ENCODE measurements around the gene SSH2.

SSH2 gene

GRCh38 chr17:29616300-29617048 lies 313.6 kb downstream of the SSH2 start:
- no peak for TF ChIP-seq ZC3H10 (CRISPR knock-in tag; IDR thresholded peaks at IDR 0.05)
- no peak for TF ChIP-seq CSDC2 (CRISPR knock-in tag; IDR thresholded peaks at IDR 0.05)
- no peak for TF ChIP-seq TOX (CRISPR knock-in tag; IDR thresholded peaks at IDR 0.05; ENCODE audit: borderline replicate concordance)
- TF ChIP-seq ZNF8 (CRISPR knock-in tag; IDR thresholded peaks at IDR 0.05), result no peak
- TF ChIP-seq, protein P1, sequence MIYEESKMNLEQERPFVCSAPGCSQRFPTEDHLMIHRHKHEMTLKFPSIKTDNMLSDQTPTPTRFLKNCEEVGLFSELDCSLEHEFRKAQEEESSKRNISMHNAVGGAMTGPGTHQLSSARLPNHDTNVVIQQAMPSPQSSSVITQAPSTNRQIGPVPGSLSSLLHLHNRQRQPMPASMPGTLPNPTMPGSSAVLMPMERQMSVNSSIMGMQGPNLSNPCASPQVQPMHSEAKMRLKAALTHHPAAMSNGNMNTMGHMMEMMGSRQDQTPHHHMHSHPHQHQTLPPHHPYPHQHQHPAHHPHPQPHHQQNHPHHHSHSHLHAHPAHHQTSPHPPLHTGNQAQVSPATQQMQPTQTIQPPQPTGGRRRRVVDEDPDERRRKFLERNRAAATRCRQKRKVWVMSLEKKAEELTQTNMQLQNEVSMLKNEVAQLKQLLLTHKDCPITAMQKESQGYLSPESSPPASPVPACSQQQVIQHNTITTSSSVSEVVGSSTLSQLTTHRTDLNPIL (CRISPR knock-in tag; IDR thresholded peaks at IDR 0.05; ENCODE audit: low read depth), result no peak
- TF ChIP-seq ISL1 (CRISPR knock-in tag; IDR thresholded peaks at IDR 0.05), result no peak
- TF ChIP-seq PPARA (CRISPR knock-in tag; IDR thresholded peaks at IDR 0.05; ENCODE audit: borderline replicate concordance), result no peak
- no peak for TF ChIP-seq TCF4 (CRISPR knock-in tag; IDR thresholded peaks at IDR 0.05; ENCODE audit: borderline replicate concordance)
- TF ChIP-seq OSR1 (CRISPR knock-in tag; IDR thresholded peaks at IDR 0.05), result no peak
- no peak for TF ChIP-seq ESRRG (CRISPR knock-in tag; IDR thresholded peaks at IDR 0.05)
- TF ChIP-seq ZFP3 (CRISPR knock-in tag; IDR thresholded peaks at IDR 0.05), result no peak
- TF ChIP-seq ZNF565 (CRISPR knock-in tag; conservative IDR thresholded peaks at IDR 0.05; ENCODE audit: low read depth), result no peak
- no peak for TF ChIP-seq TSHZ2 (CRISPR knock-in tag; IDR thresholded peaks at IDR 0.05)
- TF ChIP-seq SNAI2 (CRISPR knock-in tag; IDR thresholded peaks at IDR 0.05), result no peak
- TF ChIP-seq ARNTL (CRISPR knock-in tag; IDR thresholded peaks at IDR 0.05; ENCODE audit: borderline replicate concordance, low read depth), result no peak
- no peak for ATAC-seq

- ATAC-seq, result no peak
These were observed 314.3 kb downstream of the SSH2 start for GRCh38 chr17:29615492-29616299.

More at GRCh38 chr17:29615492-29616299, 314.3 kb downstream of the SSH2 start:
- TF ChIP-seq ZC3H10 (CRISPR knock-in tag; IDR thresholded peaks at IDR 0.05), result no peak
- no peak for TF ChIP-seq CSDC2 (CRISPR knock-in tag; IDR thresholded peaks at IDR 0.05)
- TF ChIP-seq ZNF565 (CRISPR knock-in tag; conservative IDR thresholded peaks at IDR 0.05; ENCODE audit: low read depth), result no peak
- TF ChIP-seq BACH2 (CRISPR knock-in tag; IDR thresholded peaks at IDR 0.05; ENCODE audit: borderline replicate concordance), result no peak
- no peak for TF ChIP-seq ISL1 (CRISPR knock-in tag; IDR thresholded peaks at IDR 0.05)
- TF ChIP-seq ZNF8 (CRISPR knock-in tag; IDR thresholded peaks at IDR 0.05), result no peak
- TF ChIP-seq, protein P1 (CRISPR knock-in tag; IDR thresholded peaks at IDR 0.05; ENCODE audit: low read depth), result no peak
- no peak for TF ChIP-seq TSHZ2 (CRISPR knock-in tag; IDR thresholded peaks at IDR 0.05)
- TF ChIP-seq TOX (CRISPR knock-in tag; IDR thresholded peaks at IDR 0.05; ENCODE audit: borderline replicate concordance), result no peak
- TF ChIP-seq PATZ1 (CRISPR knock-in tag; IDR thresholded peaks at IDR 0.05; ENCODE audit: borderline replicate concordance), result no peak
